Right lobe of liver (tissue), 4 donors: ENCODE data around the gene PSMD14.

Experiments used
- CTCF ChIP-seq, 4 donors: fragments of 200-600 bp in 3 of 4; fragments of 450-650 bp in 1 of 4; IDR thresholded peaks; one replicate each; pipeline versions ENCODE4 v1.5.1 to v1.8.0; 2016 to 2022; ENCODE audit warnings: antibody characterized with exemption in 4 of 4, mild to moderate bottlenecking in 2 of 4
- POLR2A ChIP-seq: fragments of 450-650 bp; IDR thresholded peaks from one replicate; pipeline ENCODE4 v1.6.1; 2017; ENCODE audit warnings: antibody characterized with exemption, mild to moderate bottlenecking
- donor health status: DM: no; HTN: no; CAD: no.
- donor health status: DM: no; HTN: no; CAD: no.
- donor health status: DM: no; HTN: yes; CAD: no.

GRCh38 chr2:161357097-161357496 lies 48.9 kb downstream of the PSMD14 start:
- TF ChIP-seq POLR2A (no peak), CTCF (IDR thresholded peaks at IDR 0.05) (no peak)
